Measurements from ENCODE around the gene BROX.

DNA sequence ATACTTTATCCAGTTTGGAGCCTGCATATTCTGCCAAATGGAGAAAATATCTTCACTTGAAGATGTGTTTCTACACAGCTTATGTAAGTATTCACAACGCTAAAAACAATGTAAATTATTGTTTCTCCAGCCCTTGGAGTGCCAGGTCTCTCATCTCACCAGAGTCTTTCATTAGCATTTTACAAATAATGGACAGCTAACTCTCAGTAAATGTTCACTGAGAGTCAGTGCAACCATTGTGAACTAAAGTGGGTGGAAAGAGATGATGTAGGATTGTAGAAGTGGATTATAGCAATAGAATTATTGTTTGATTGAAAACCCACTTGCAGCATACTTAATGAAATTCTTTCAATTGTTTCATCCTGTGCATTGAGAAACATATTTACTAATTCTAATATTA lies 16.4 kb downstream of the BROX start:
- TF ChIP-seq SP1 (IDR thresholded peaks at IDR 0.05): no peak
- no peak for TF ChIP-seq FOXM1 (IDR thresholded peaks at IDR 0.05; ENCODE audit: borderline replicate concordance)
- no peak for TF ChIP-seq SUZ12 (IDR thresholded peaks at IDR 0.05)
- no peak for TF ChIP-seq CTBP1 (IDR thresholded peaks at IDR 0.05; ENCODE audit: borderline replicate concordance)
- no peak for TF ChIP-seq BHLHE40 (IDR thresholded peaks at IDR 0.05; ENCODE audit: borderline replicate concordance)
- TF ChIP-seq, protein P1, sequence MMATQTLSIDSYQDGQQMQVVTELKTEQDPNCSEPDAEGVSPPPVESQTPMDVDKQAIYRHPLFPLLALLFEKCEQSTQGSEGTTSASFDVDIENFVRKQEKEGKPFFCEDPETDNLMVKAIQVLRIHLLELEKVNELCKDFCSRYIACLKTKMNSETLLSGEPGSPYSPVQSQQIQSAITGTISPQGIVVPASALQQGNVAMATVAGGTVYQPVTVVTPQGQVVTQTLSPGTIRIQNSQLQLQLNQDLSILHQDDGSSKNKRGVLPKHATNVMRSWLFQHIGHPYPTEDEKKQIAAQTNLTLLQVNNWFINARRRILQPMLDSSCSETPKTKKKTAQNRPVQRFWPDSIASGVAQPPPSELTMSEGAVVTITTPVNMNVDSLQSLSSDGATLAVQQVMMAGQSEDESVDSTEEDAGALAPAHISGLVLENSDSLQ (IDR thresholded peaks at IDR 0.05): no peak
- TF ChIP-seq L3MBTL2 (conservative IDR thresholded peaks at IDR 0.05): no peak
- no peak for TF ChIP-seq NFRKB (IDR thresholded peaks at IDR 0.05)
- no peak for TF ChIP-seq ELF4 (IDR thresholded peaks at IDR 0.05)
- TF ChIP-seq ARNT (IDR thresholded peaks at IDR 0.05): no peak
- no peak for TF ChIP-seq FOXA1 (IDR thresholded peaks at IDR 0.05)
- no peak for TF ChIP-seq FOXK2 (IDR thresholded peaks at IDR 0.05)
